SKM-1 (cell line): ENCODE results near the gene CDX2.

Experiments used
- DNase-seq: peaks from one replicate; lab custom pipeline; 2025; ENCODE audit not compliant: unreplicated experiment; lab: John Stamatoyannopoulos, UW

Gene CDX2

GRCh38 chr13:27933118-27933517, 36.0 kb downstream of the CDX2 start:
- DNase-seq = no peak

- no peak for DNase-seq
Observed at GRCh38 chr13:27929868-27930267, 39.2 kb downstream of the CDX2 start.

- DNase-seq = no peak
Observed at GRCh38 chr13:27928805-27929753, 40.0 kb downstream of the CDX2 start.

DNA sequence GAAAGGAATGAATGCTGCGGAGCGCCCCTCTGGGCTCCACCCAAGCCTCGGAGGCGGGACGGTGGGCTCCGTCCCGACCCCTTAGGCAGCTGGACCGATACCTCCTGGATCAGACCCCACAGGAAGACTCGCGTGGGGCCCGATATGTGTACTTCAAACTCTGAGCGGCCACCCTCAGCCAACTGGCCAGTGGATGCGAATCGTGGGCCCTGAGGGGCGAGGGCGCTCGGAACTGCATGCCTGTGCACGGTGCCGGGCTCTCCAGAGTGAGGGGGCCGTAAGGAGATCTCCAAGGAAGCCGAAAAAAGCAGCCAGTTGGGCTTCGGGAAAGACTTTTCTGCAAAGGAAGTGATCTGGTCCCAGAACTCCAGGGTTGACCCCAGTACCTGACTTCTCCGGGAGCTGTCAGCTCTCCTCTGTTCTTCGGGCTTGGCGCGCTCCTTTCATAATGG, 40.7 kb downstream of the CDX2 start:
- DNase-seq = no peak

GRCh38 chr13:27927444-27928352, 41.4 kb downstream of the CDX2 start:
- no peak for DNase-seq

DNA sequence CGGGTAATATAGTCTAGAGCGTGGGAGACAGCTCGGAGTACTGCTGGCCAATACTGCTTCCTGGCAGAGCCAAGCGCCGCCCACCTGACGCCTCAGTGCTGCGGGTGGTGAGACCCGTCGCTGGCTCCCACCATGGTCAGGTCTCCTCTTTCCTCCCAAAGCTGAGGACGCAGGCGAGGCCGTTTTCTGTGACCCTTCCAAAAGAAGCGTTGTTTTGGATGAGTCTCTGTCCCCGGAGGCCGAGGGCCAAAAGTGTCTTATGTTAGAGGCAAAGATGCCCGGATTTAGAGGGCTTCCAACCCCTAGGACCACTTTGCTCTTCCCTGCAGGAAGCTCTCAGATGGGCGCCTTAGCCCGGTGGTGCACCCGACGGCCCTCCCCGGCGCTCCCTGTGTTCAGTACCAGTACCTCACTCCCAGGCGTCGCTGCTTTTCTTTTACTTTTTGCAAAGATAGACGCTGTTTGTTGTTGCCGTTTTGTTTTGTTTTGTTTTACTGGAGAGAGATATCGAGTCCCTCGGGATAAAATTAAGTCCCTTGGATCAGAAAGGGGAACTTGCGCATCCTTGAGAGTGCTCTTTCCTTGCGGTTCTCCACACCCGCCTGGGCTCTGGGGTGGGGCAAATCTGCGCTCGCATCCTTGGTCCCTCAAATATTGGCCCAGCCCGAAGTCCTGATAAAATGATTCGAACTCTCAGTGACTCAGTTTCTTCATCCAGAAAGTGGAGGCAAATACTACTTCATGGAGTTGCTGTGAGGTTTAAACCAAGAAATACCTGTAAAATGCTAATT, 42.3 kb downstream of the CDX2 start:
- DNase-seq = no peak

DNA sequence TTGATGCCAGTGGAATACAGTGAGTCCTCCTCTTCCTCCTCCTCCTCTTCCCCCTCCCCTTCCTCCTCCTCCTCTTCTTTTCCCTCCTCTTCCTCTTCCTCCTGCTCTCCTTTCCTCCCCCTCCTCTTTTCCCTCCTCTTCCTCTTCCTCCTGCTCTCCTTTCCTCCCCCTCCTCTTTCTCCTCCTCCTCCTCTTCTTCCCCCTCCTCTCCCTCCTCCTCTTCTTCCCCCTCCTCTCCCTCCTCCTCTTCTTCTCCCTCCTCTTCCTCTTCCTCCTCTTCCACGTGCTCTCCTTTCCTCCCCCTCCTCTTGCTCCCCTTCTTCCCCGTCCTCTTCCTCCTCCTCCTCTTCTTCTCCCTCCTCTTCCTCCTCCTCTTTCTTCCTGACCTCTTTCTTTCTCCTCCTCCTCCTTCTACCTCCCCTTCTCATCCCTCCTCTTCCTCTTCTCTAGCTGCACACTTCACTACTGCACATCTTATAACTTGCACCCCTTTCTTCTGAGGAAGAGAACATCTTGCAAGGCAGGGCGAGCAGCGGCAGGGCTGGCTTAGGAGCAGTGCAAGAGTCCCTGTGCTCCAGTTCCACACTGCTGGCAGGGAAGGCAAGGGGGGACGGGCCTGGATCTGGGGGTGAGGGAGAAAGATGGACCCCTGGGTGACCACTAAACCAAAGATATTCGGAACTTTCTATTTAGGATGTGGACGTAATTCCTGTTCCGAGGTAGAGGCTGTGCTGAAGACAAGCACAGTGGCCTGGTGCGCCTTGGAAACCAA, 43.7 kb downstream of the CDX2 start:
- no peak for DNase-seq

GRCh38 chr13:27924529-27925141, 44.5 kb downstream of the CDX2 start:
- no peak for DNase-seq

DNA sequence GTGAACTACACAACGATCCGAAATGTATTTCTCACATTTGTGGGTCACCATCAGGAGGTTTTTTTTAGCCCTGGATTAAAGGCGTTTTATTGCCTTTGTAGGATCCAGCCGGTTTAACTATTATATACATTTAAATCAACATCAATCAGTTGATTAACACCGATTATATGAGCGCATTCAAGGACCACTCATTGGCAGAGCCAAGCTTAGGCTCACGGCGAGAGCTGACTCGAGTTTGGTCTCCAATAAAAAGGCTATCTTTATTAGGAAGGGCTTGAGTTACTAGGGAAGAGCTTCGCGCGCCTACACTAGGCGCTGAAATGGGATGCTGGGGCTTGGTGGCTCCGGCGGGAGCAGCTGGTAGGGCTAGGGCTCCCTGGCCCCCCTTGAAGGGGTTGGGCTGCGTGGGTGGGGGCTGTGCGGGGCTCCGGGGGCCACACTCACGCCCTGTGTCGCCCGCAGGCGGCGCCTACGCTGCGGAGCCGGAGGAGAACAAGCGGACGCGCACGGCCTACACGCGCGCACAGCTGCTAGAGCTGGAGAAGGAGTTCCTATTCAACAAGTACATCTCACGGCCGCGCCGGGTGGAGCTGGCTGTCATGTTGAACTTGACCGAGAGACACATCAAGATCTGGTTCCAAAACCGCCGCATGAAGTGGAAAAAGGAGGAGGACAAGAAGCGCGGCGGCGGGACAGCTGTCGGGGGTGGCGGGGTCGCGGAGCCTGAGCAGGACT, 45.2 kb downstream of the CDX2 start:
- no peak for DNase-seq

DNA sequence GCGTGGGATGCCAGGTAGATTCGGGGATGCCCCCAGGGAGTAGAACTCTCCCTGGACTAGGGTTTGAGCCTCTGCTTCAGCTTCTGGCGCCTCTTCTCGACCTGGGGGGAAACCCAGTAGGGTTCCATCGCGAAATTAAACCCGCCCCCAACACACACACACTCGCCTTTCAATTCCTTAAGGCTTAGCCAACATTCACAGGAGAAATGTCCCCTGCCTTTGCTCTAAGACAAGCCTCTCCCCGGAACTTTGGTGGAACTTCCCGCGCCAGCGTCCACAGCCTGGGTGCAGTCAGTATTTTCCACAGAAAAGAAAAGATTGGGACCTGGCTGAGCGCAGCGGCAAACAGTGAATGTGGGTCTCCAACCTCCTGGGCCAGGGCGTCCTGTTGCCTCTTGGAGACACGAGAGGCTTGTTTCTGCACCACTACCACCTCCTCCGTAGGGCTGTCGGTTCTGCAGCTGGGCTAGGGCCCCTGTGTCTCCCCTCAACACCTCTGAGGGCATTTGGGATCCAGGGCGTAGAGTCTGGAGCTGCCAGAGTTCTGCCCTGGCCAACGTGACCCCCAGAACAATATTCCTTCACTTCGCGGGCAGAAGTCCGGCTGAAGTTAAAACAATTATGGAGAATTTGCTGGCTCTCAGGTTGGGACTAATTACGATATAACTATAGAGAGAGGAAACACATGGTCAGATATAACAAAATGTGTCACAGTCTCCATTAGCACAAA, 46.1 kb downstream of the CDX2 start:
- DNase-seq = no peak

DNA sequence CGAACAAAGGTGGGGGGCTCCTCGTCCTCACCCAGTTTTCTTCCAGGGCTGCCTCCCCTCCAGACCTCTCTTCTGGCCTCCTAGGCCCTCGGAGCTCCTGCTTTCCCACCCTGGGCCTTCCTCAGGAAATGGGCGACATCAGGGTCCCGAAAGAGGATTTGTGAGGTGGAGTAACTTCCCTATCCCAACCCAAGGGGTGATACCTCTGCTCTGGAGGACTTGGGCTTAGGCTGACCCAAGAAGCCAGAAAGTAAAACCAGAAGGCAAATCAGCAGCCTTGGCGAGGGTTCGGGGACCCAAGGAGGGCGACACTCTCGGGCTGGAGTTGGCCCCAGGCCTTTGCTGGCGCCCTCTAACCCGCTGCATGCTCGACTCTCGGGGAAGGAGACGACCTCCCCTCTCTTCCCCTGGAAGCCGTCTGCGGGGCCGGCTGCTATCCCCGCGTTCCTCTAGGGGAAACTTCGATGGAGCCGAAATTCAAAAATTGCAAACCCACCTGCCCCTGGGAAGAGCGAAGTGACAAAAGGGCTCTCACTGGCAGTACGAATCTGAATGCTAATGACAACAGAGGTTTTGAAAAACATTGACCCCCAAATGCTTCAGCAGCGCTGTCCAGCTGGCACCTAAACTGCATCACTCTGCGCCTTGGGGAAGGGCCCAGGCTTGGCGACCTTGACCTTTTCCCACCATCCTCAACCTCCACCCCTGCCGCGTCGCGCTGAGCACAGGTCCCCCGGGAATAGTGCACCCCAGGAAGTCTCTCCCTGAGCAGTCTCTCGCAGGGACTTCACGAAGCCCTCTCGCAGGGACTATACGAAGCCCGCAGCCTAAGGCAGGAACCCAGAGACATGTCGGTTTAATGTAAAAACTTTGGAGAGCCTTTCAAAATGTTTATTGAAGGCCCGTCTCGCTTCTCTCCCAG, 46.9 kb downstream of the CDX2 start:
- no peak for DNase-seq

- no peak for DNase-seq
Observed at GRCh38 chr13:27921421-27921960, 47.6 kb downstream of the CDX2 start.

- no peak for DNase-seq
Observed at GRCh38 chr13:27920677-27921420, 48.3 kb downstream of the CDX2 start.

- no peak for DNase-seq
Observed at GRCh38 chr13:27919934-27920676, 49.0 kb downstream of the CDX2 start, which contains the start of gene PDX1. Gene PDX1 (plus strand): TSS chr13:27920000. CDS start chr13:27920139, 139 bp downstream.

DNA sequence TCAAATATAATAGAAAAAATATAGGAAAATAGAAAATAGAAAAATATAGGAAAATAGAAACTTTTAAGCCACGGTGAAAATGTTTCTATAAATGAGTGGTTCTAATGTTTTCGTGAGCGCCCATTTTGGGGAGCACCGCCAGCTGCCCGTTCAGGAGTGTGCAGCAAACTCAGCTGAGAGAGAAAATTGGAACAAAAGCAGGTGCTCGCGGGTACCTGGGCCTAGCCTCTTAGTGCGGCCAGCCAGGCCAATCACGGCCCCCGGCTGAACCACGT, 49.5 kb downstream of the CDX2 start:
- no peak for DNase-seq
